ENCODE measurements around the gene CES2.

Gene CES2

GRCh38 chr16:66903544-66904427 lies 31.5 kb upstream of the CES2 start:
- no peak for DNase-seq

GRCh38 chr16:66904428-66904845 lies 30.9 kb upstream of the CES2 start:
- no peak for DNase-seq

- DNase-seq: no peak
Observed at GRCh38 chr16:66904846-66905632, 30.3 kb upstream of the CES2 start.

- no peak for DNase-seq
Observed at GRCh38 chr16:66905633-66906539, 29.4 kb upstream of the CES2 start.

GRCh38 chr16:66906916-66907836 lies 28.1 kb upstream of the CES2 start:
- no peak for DNase-seq

DNA sequence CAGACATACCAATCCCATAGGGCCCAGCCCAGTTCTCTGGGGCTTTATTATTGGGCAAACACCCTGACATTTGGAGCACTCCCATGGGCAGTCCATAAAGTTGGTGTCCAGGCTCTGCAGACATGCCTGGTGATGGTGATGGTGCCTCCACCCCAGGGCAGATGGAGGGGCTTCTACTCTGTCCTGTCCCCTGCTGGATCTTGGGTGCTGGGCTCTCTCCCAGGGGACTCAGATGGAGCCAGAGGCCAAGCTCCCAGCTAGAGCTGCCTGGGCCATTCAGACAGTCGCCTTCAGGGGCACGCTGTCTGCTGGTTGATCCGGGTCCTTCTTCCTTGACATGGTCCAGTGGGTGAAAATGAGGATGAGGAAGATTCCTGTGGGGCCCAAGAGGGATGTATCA lies 27.2 kb upstream of the CES2 start:
- DNase-seq: no peak

DNA sequence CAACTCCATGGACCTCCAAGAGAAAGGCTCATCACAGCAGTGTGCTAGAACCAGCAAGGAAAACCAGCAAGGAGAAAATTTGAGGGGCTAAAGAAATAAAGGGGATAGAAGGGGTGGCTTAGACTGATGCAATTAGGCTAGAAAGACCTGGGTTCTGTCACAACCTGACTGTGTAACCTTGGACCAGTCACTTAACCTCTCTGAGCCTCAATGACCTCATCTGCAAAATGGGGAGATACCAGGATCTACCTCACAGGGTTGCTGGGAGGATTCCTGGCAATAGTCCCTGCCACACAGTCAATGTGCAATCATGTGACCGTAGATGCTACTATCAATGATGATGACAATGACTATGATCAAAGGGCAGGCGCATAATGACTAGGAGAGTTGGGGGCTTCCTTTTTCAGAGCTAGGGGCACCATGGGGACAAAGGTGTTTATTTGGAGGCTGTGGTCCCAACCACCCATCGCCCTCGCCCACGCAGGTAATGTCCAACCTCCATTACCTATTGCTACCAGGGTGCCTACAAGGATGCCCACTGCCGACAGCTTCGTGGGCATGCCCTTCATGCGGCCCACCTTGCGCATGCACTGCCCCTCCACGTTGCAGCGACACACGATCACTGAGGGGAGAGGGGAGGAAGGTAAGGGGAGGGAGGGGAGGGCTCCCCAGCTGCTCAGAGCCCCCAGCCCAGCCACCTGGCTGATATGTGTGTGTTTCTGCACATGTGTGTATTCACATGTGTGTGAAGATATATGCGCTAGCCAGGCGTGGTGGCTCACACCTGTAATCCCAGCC lies 26.4 kb upstream of the CES2 start:
- DNase-seq: no peak

GRCh38 chr16:66910175-66910940 lies 25.0 kb upstream of the CES2 start:
- no peak for DNase-seq

DNA sequence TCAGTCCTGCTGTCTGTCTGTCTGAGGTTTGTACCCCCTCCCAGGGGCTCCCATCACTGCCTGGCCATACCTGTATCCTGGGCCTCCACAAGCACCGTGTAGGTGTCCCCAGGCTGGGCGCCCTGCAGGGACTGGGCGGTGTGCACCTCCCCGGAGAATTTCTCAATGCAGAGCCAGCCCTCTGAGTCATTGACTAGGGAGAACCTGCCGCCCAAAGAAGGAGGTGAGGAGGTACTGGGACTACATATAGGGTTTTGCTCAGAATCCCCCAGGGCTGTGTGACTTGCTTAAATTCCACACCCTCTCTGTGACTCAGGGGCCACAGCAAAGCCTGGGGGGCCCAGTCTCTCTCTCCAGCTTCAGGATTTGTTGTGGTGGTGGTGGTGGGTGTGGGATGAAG lies 24.2 kb upstream of the CES2 start:
- no peak for DNase-seq

GRCh38 chr16:66911801-66912200 lies 23.5 kb upstream of the CES2 start:
- DNase-seq: no peak

DNA sequence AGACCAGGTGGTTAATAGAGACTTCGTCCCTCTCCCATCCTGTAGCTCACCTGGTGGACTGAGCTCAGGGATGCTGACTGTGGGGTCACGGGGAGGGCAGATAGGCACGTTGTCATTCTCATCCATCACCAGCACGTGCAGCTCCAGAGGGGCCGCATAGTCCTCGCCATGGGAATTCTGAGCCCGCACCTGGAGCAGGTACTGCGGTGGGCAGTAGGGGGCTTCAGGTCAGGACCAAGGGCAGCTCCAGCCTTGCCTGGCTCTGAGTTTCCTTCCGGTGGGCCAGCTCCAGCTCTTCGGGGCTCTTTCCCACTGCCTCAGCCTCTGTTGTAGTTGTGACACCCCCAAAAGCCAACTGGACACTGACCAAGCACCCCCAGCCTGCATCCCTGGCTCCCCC lies 22.2 kb upstream of the CES2 start:
- DNase-seq: no peak

DNA sequence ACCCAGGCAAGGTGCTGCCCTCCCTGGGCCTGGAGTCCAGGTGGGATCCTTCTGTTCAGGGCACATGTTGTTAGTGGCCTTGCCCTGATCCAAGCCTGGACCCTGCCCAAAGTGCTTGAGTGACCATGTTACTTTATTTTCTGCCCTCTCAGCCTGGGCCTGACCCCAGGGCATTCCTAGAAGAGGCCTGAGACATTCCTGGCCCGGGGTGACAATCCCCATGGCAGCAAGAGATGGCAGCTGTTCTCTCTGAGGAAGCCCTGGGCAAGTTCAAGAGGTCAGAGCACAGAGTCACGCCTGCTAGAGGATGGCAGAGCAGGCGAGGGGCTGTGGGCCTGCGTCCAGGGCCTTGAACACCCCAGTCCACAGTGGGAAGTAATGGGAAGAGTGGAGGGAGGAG lies 21.6 kb upstream of the CES2 start:
- no peak for DNase-seq

GRCh38 chr16:66914541-66914940 lies 20.8 kb upstream of the CES2 start:
- DNase-seq: no peak

DNA sequence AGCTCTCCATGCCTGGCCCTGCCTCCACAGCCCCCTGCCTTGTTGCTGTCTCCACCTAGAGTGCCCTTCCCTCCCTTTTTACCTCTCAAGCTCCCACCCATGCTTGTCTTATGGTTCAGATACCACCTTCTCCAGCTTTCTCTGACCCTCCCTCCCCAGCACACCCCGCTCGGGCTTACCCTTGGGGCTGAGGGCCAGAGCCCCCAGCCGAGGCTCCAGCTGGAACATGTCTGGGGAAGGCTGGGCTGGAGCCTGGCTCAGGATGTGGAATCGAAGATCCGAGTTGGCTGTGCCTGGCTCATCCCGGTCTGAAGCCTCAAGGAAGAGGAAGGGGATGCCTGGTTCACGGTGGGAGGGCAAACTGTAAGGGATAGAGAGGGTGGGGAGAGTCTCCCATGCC lies 20.3 kb upstream of the CES2 start:
- no peak for DNase-seq

- DNase-seq: no peak
Observed at GRCh38 chr16:66916518-66916917, 18.8 kb upstream of the CES2 start.

GRCh38 chr16:66917741-66918140 lies 17.6 kb upstream of the CES2 start:
- no peak for DNase-seq

- no peak for DNase-seq
Observed at GRCh38 chr16:66918355-66918754, 17.0 kb upstream of the CES2 start.

GRCh38 chr16:66918803-66919568 lies 16.3 kb upstream of the CES2 start, which contains the start of gene CDH16:
Gene CDH16, minus strand, starts transcription at chr16:66918885. Its CDS starts 820 bp downstream, at chr16:66918065.
- DNase-seq: no peak

- DNase-seq: no peak
Observed at GRCh38 chr16:66919569-66920298, 15.6 kb upstream of the CES2 start.
